Measurements from ENCODE around the gene VWC2. TPM values are rescaled to one million over a fixed set of nuclear protein-coding genes. Genes with fewer than 3 reads are reported as not detected.
"Not testable (repeated sequence)": the region's sequence is repeated elsewhere in the genome, so short reads cannot be mapped to it uniquely, and the experiment has no call there.

VWC2 gene
- total RNA-seq, 1 experiment from 2014 or later = not detected

DNA sequence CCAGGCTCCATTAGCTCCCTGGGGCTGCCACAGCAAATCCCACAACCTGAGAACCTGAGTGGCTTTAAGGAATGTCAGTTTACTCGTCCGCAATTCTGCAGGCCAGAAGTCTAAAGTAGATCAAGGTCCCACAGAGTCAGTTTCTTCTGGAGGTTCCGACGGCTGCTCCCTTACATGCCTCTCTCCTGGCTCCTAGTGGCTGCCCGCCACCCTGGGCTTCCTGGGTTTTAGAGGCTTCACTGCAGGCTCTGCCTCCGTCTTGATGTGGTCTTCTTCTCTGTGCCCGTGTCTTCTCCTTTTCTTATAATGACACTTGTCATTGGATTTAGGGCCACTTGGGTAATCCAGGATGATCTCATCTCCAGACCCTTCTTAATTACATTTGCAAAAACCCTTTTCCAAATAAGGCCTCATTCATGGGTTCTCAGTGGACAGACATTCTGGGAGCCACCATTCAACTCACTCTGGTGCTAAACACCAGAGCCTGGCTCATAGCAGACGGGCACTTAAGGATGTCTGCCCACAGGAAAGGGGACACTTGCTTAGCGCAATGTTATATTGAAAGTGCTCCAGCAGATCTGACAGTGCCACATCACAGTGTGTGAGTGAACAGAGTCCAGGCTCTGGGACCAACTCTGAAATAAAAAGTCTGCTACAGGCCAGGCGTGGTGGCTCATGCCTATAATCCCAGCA is 77.6 kb downstream of the VWC2 start:
- no peak for DNase-seq (ENCODE audit: low read depth)

- DNase-seq (ENCODE audit: low read depth) = not testable (repeated sequence)
These were observed 78.1 kb downstream of the VWC2 start for GRCh38 chr7:49851614-49851934.

GRCh38 chr7:49852619-49853462 is 79.4 kb downstream of the VWC2 start:
- peak; percentile 35 for DNase-seq (ENCODE audit: low read depth)

DNA sequence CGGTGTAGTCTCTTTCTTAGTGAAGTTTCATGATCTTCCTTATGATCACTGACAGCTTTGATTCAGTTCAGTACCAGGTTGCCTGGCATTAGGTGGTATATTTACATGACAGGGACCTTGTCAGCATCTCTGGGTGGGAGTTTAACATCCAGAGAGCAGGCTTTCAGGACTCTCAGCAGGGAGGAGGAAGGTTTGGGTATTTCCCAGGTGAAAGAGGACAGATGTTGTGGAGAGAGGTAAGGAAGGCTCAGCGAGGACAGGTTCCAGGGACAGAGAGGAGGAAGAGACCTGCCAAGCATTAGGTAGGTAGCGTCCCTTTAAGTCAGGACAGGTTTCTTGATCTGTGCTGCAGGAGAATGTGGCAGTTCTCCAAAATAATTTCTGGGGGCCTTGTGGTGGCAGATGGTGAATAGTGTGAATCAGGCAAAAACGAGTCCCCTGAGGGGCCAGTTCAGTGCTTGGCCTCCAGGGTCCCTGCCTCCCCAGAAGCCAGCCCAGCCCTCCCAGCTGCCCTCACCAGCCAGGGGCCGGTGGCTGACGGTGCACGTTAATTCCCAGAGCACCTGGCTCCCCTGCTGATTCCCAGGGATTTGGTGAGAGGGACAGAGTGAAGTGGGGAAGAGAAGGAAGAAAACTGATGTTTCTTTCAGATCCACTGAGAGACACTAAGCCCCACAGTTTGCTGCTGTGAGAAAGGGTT is 82.0 kb downstream of the VWC2 start:
- DNase-seq (ENCODE audit: low read depth) = no peak

- DNase-seq (ENCODE audit: low read depth) = no peak
These were observed 86.9 kb downstream of the VWC2 start for GRCh38 chr7:49860293-49860692.

DNA sequence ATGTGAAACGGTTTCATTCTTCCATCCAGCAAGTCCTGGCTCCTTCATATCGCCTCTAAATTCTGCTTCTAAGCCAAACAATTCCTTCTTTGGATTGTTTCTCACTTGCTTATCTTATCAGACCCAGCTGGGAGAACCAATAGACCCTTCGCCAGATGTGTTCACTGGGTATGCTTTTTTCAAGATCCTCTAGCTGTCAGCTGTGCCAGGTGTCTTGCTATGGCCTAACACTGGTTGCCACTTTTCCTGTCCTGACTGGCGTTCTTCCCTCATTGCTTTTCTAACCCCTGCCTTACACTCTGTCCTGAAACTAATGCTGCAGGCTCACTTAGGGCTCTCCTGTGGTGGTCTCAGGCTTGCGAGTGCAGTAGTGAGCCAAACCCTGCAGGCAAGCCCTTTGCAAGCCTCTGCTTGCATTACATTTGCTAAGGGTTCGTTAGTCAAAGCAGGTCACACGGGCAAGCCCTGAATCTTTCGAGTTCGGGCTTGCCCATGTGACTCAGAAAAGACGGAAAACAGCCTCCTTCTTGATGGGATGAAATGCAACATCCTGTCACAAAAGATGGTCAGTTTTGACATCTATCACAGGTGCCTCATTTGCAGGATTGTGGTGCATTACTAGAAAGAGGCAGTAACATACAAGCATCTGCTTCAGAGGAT is 92.8 kb downstream of the VWC2 start:
- no peak for DNase-seq (ENCODE audit: low read depth)

DNA sequence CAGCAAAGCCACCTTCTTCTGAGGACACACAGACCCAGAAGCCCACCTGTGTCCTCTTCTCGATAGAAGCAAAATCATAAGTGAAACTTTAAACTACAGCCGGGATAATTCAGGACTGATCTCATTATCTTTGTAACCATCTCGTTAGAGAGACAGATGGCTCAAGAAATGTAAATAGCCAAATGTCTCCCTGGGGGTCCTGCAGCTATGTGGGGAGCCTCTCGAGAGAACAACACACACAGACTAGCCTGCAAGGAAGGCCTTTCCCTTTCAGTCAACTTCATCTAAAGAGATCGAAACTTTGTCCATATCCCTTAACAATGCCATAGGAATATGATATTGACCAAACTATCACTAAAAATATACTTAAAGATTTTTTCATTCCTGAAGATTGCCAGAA is 93.5 kb downstream of the VWC2 start:
- DNase-seq (ENCODE audit: low read depth) = no peak

DNA sequence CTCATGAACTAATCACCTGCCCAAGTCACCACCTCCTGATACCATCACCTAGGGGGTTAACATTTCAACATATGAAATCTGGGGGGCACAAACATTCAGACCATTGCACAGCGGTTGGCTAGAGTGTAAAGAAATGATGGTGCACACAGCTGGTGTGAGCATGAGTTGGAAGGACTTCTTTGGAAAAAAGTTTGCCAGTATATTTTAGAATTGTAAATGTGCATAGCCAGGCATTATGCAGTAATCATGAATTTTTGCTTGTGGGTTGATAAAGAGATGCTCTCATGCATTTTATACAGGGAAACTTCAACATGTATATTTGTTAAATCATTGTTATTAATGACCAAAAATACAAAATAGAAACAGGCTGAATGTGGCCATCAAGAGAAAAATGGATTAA is 100.0 kb downstream of the VWC2 start:
- DNase-seq (ENCODE audit: low read depth) = no peak

DNA sequence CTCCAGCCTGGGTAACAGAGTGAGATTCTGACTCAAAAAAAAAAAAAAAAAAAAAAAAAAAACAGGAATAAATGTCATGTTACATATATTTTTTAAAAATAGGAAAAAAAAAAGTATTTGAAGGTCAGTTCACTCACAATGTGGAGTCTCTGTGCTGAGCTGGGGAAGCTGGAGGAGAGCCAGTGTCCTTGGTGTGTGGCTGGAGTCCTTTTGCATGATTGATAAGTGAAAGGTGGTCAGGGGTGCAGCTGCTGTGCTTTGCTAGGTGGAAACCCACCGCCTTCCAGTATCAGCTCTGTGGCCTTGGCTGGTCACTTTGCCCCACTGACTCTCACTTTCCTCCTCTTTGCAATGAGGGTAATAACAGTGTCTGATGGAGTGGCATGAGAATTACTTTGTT is 101.9 kb downstream of the VWC2 start:
- DNase-seq (ENCODE audit: low read depth) = no peak

DNA sequence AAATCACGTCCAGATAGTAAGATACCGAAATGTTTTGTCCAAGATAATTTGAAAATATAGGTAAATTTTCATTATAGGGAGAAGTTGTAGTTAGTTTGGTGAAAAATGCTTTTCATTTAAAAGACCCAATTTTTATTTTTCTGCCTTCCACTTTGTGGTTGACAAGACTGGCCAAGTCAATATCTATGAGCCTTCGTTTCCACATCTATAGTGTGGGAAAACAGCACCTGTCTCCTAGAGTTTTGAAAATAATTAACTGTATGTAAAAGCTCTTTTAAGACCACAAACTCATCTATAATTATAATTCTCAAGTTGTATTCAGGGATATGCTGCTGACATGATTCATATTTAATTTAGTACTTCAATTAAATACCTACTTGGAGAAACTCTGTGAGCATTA is 102.8 kb downstream of the VWC2 start:
- DNase-seq (ENCODE audit: low read depth) = no peak

GRCh38 chr7:49878089-49878488 is 104.7 kb downstream of the VWC2 start:
- DNase-seq (ENCODE audit: low read depth) = no peak

- DNase-seq (ENCODE audit: low read depth) = no peak
These were observed 105.2 kb downstream of the VWC2 start for GRCh38 chr7:49878627-49879026.

- DNase-seq (ENCODE audit: low read depth) = no peak
These were observed 110.5 kb downstream of the VWC2 start for GRCh38 chr7:49883933-49884332.

DNA sequence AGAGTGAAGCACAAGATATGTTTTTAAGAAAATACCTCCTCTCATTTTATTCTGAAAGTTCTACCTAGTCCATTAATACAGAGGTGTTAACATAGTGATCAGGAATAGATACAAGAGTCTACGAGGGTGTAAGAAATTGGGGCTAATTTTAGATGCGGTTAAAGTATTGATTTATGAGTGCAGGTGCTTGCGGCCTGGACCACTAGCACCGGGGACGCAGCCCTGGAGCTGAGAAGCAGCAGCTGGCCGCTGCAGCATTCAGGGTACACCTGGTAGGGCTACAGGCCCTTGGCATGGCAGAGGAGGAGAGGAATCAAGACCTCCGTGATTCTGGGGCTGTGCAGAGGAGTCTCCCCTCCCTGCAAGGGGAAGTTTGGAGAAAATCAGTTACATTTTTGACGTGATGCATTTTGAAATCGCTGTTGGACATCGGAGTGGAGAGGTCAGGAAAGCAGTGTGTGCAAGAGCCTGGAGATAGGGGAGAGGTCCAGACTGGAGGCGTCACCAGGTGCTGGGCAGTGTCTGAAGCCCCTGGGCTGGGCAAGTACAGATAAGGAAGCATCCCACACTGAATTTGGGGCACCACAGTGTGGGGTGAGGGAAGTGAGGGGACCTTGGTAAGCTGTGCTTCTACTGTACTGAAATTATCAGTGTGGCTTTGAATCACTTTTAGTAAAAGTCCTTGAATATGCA is 112.3 kb downstream of the VWC2 start:
- DNase-seq (ENCODE audit: low read depth) = no peak

DNA sequence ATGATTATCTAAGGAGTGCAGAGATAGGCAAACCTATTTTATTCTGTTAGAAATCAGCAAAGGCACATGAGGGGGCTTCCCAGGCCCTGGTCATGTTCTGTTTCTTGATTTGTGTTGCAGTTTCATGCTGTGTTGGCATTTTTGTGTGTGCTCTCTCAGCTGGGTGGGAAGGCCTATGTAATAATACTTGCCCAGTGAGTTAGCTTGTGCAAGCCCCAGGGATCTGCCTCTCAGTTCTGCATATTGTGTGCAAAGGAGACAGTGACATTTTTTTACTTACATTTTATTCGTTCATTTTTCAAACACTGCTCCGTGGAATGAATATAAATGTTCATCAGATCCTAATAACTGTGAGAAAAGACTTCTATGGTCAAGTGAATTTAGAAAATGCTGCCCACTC is 119.0 kb downstream of the VWC2 start:
- DNase-seq (ENCODE audit: low read depth) = no peak

- DNase-seq (ENCODE audit: low read depth) = no peak
These were observed 119.7 kb downstream of the VWC2 start for GRCh38 chr7:49893131-49893530.

- DNase-seq (ENCODE audit: low read depth) = no peak
These were observed 121.1 kb downstream of the VWC2 start for GRCh38 chr7:49894543-49894942.

GRCh38 chr7:49911909-49912308 is 138.5 kb downstream of the VWC2 start:
- DNase-seq (ENCODE audit: low read depth) = no peak

- DNase-seq (ENCODE audit: low read depth) = no peak
These were observed 153.3 kb downstream of the VWC2 start for GRCh38 chr7:49926720-49927119.

DNA sequence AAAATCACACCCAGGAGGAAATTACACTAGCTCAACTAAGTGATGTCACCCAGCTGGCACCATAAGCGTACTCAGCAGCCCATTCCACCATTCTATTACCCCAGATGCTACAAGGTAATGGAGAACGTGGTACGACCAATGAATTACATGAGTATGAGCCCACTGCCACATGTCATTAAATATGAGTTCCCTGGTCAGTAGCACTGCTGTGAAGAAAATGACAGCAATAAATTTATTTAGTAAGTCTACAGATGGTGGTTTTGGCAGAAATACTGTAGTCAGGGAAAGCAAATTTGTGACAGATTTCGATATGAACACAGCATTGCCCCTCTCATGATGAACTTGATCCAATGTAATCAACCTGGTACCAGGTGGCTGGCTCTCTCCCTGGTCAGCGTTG is 154.2 kb downstream of the VWC2 start:
- DNase-seq (ENCODE audit: low read depth) = no peak

GRCh38 chr7:49928787-49929186 is 155.3 kb downstream of the VWC2 start:
- no peak for DNase-seq (ENCODE audit: low read depth)
